A549 (cell line): ENCODE data around the gene CARMIL1.

ENCODE experiments used
- CHD2 ChIP-seq: fragments of 150-350 bp; IDR thresholded peaks from 2 replicates; pipeline ENCODE4 v1.6.1; 2014; ENCODE audit warnings: low read length; ENCODE audit not compliant: partially characterized antibody
- EHF ChIP-seq: fragments of 250-450 bp; sonication (Bioruptor Pico); IDR thresholded peaks from 2 replicates; pipeline ENCODE4 v1.5.0; 2020; ENCODE audit warnings: mild to moderate bottlenecking
- EP300 ChIP-seq, 2 experiments: fragments of >200 bp; sonication (Bioruptor Twin); formaldehyde crosslinking; IDR thresholded peaks; 2 replicates in 1 of 2; 3 replicates in 1 of 2; pipeline ENCODE4 v1.6.1; 2016 to 2017
- GATA3 ChIP-seq: IDR thresholded peaks from 2 replicates; pipeline ENCODE4 v1.6.1; 2012; ENCODE audit warnings: borderline replicate concordance
- KDM5A ChIP-seq: fragments of 200-600 bp; sonication (generic); IDR thresholded peaks from 2 replicates; pipeline ENCODE4 v1.6.1; 2016; ENCODE audit warnings: antibody characterized with exemption, mild to moderate bottlenecking
- MAZ ChIP-seq: fragments of 150-350 bp; IDR thresholded peaks from 2 replicates; pipeline ENCODE4 v1.6.1; 2014; ENCODE audit warnings: antibody characterized with exemption, low read depth, low read length, borderline replicate concordance
- NFE2L2 ChIP-seq: fragments of 150-350 bp; conservative IDR thresholded peaks from 2 replicates; pipeline ENCODE4 v1.6.1; 2014; ENCODE audit warnings: low read length
- PBX3 ChIP-seq: IDR thresholded peaks from 2 replicates; pipeline ENCODE4 v1.6.1; 2012
- RCOR1 ChIP-seq: fragments of 150-350 bp; IDR thresholded peaks from 2 replicates; pipeline ENCODE4 v1.6.1; 2014; ENCODE audit warnings: antibody characterized with exemption, low read length, low read depth
- TF ChIP-seq, protein P1 (sequence below): fragments of >200 bp; sonication (Bioruptor Twin); formaldehyde crosslinking; IDR thresholded peaks from 3 replicates; pipeline ENCODE4 v1.5.1; 2016

- TF ChIP-seq, protein P1, sequence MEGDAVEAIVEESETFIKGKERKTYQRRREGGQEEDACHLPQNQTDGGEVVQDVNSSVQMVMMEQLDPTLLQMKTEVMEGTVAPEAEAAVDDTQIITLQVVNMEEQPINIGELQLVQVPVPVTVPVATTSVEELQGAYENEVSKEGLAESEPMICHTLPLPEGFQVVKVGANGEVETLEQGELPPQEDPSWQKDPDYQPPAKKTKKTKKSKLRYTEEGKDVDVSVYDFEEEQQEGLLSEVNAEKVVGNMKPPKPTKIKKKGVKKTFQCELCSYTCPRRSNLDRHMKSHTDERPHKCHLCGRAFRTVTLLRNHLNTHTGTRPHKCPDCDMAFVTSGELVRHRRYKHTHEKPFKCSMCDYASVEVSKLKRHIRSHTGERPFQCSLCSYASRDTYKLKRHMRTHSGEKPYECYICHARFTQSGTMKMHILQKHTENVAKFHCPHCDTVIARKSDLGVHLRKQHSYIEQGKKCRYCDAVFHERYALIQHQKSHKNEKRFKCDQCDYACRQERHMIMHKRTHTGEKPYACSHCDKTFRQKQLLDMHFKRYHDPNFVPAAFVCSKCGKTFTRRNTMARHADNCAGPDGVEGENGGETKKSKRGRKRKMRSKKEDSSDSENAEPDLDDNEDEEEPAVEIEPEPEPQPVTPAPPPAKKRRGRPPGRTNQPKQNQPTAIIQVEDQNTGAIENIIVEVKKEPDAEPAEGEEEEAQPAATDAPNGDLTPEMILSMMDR = no peak
- TF ChIP-seq GATA3 (no peak), KDM5A (no peak), PBX3 (no peak), RCOR1 (no peak), EP300 (IDR thresholded peaks at IDR 0.05) (no peak), EHF (CRISPR knock-in tag) (no peak), MAZ (no peak), CHD2 (no peak), NFE2L2 (no peak)
Observed at GRCh38 chr6:25333471-25333870, 54.3 kb downstream of the CARMIL1 start.
